HCT116 (cell line): Measurements from ENCODE around the gene DUXB. TPM values are rescaled to one million over a fixed set of nuclear protein-coding genes. Genes with fewer than 3 reads are reported as not detected.

ENCODE experiments used
- ATAC-seq: fragments of 200-7000 bp; cut with Tn5 transposase; 2 replicates; pipeline ENCODE4 v1.9.1; 2020; ENCODE audit warnings: mild to moderate bottlenecking, moderate library complexity
- BruUV-seq: library from RNA; stranded (reverse); fragments of 400-500 nt; replicated peaks from 2 replicates; lab custom pipeline; 2021; lab: Mats Ljungman, UMichigan
- CTCF ChIA-PET: fragments of 300-600 bp; sonication (Branson Sonifier 250); formaldehyde crosslinking; loops from one replicate; lab custom pipeline; 2021; ENCODE audit warnings: antibody characterized with exemption; lab: Charles Lee
- POLR2A ChIA-PET: fragments of 300-600, 350-600 bp; sonication (Branson Sonifier 250); formaldehyde crosslinking; loops from one replicate; lab custom pipeline; 2021; ENCODE audit warnings: antibody characterized with exemption; lab: Charles Lee
- RAD21 ChIA-PET, 2 experiments: fragments of 300-600 bp; sonication (Branson Sonifier 250); formaldehyde crosslinking; loops; one replicate each; lab custom pipeline; 2023; ENCODE audit warnings: low total read pairs in 2 of 2; ENCODE audit not compliant: uncharacterized antibody in 2 of 2, unreplicated experiment in 2 of 2, low non-redundant PET in 1 of 2; lab: Charles Lee
- DNase-seq: peaks from one replicate; pipeline ENCODE4 v3.0.0-alpha.2; 2010; ENCODE audit warnings: low read depth, low spot score
- H2AFZ ChIP-seq: fragments of 200-600 bp; shearing (Covaris generic), sonication (generic); 2 replicates; pipeline ENCODE4 v1.6.1; 2017; ENCODE audit warnings: low read depth, mixed run types, mixed read lengths, antibody characterized with exemption, low read length; ENCODE audit not compliant: poor library complexity, severe bottlenecking
- H3K27ac ChIP-seq: 2 replicates; pipeline ENCODE4 v1.5.1; 2012; ENCODE audit warnings: low read depth, low read length
- H3K27me3 ChIP-seq: fragments of 200-600 bp; sonication (generic); 2 replicates; pipeline ENCODE4 v1.6.1; 2016; ENCODE audit warnings: mixed run types, low read length, mixed read lengths; ENCODE audit not compliant: insufficient read depth
- H3K36me3 ChIP-seq, 2 experiments: fragments of 200-500 bp in 1 of 2; fragments of 200-600 bp in 1 of 2; sonication (Bioruptor generic) in 1 of 2; sonication (generic) in 1 of 2; 2 replicates each; pipeline versions ENCODE4 v1.5.1 to v1.6.1; 2014 to 2016; ENCODE audit warnings: low read length in 2 of 2, inconsistent platforms in 1 of 2, mixed read lengths in 1 of 2, mixed run types in 1 of 2; ENCODE audit not compliant: insufficient read depth in 2 of 2, control insufficient read depth in 1 of 2
- H3K4me1 ChIP-seq, 2 experiments: fragments of 200-600 bp in 1 of 2; sonication (generic) in 1 of 2; 2 replicates each; pipeline versions ENCODE4 v1.5.1 to v1.6.1; 2012 to 2017; ENCODE audit warnings: low read length in 2 of 2, inconsistent platforms in 1 of 2, mild to moderate bottlenecking in 1 of 2, mixed read lengths in 1 of 2, mixed run types in 1 of 2, moderate library complexity in 1 of 2; ENCODE audit not compliant: insufficient read depth in 2 of 2, control insufficient read depth in 1 of 2
- H3K4me2 ChIP-seq: fragments of 200-600 bp; sonication (generic); 2 replicates; pipeline ENCODE4 v1.6.1; 2017; ENCODE audit warnings: mixed run types, low read length, mixed read lengths
- H3K4me3 ChIP-seq, 2 experiments: fragments of 200-600 bp in 1 of 2; sonication (generic) in 1 of 2; replicated peaks in 1 of 2; 2 replicates each; pipeline ENCODE4 v1.5.1; 2011 to 2016; ENCODE audit warnings: low read length in 2 of 2, control low read depth in 1 of 2, low read depth in 1 of 2, mild to moderate bottlenecking in 1 of 2, mixed read lengths in 1 of 2, mixed run types in 1 of 2
- H3K79me2 ChIP-seq: fragments of 200-600 bp; sonication (generic); 2 replicates; pipeline ENCODE4 v1.6.1; 2017; ENCODE audit warnings: mild to moderate bottlenecking, mixed run types, low read length, moderate library complexity, mixed read lengths; ENCODE audit not compliant: insufficient read depth
- H3K9ac ChIP-seq: fragments of 200-600 bp; sonication (generic); 2 replicates; pipeline ENCODE4 v1.6.1; 2016; ENCODE audit warnings: low read length, mixed read lengths
- H3K9me2 ChIP-seq: fragments of 200-600 bp; sonication (generic), shearing (Covaris generic); 2 replicates; pipeline ENCODE4 v1.6.1; 2017; ENCODE audit warnings: mixed run types, mild to moderate bottlenecking, moderate library complexity; ENCODE audit not compliant: insufficient read depth
- H3K9me3 ChIP-seq, 2 experiments: fragments of 200-500 bp in 1 of 2; fragments of 200-600 bp in 1 of 2; sonication (Bioruptor generic) in 1 of 2; sonication (generic) in 1 of 2; 2 replicates each; pipeline ENCODE4 v1.6.1; 2014 to 2017; ENCODE audit warnings: low read length in 2 of 2, mixed read lengths in 2 of 2, inconsistent platforms in 1 of 2, low read depth in 1 of 2, mild to moderate bottlenecking in 1 of 2, mixed run types in 1 of 2, moderate library complexity in 1 of 2; ENCODE audit not compliant: control insufficient read depth in 1 of 2, insufficient read depth in 1 of 2
- H4K20me1 ChIP-seq: fragments of 200-600 bp; sonication (generic), shearing (Covaris generic); 2 replicates; pipeline ENCODE4 v1.6.1; 2017; ENCODE audit warnings: mixed run types, mild to moderate bottlenecking, moderate library complexity; ENCODE audit not compliant: insufficient read depth
- ELF1 ChIP-seq: IDR thresholded peaks from 2 replicates; pipeline ENCODE4 v1.6.1; 2012; ENCODE audit warnings: low read depth, borderline replicate concordance
- EZH2 ChIP-seq: fragments of 200-600 bp; sonication (generic); IDR thresholded peaks from 2 replicates; pipeline ENCODE4 v1.6.1; 2017; ENCODE audit warnings: antibody characterized with exemption, mixed run types
- EZH2phosphoT487 ChIP-seq: fragments of 200-600 bp; IDR thresholded peaks from 2 replicates; pipeline ENCODE4 v1.6.1; 2018; ENCODE audit warnings: antibody characterized with exemption, borderline replicate concordance
- POLR2A ChIP-seq: IDR thresholded peaks from 2 replicates; pipeline ENCODE4 v1.7.0; 2011; ENCODE audit warnings: borderline replicate concordance; ENCODE audit not compliant: insufficient read depth, insufficient read length; ENCODE audit errors: extremely low read depth
- YY1 ChIP-seq: IDR thresholded peaks from 2 replicates; pipeline ENCODE4 v1.6.1; 2011; ENCODE audit warnings: low read length, low read depth, moderate library complexity, mild to moderate bottlenecking; ENCODE audit not compliant: insufficient replicate concordance; ENCODE audit errors: extremely low read depth
- ZFX ChIP-seq: fragments of 450-650 bp; IDR thresholded peaks from 2 replicates; pipeline ENCODE4 v1.6.1; 2017
- ZNF274 ChIP-seq: fragments of 200-500 bp; sonication (Bioruptor generic); IDR thresholded peaks from 2 replicates; pipeline ENCODE4 v1.6.1; 2014; ENCODE audit warnings: mild to moderate bottlenecking, low read depth, low read length, inconsistent platforms
- intact Hi-C: fragments of 100-400 bp; cut with micrococcal nuclease; formaldehyde crosslinking; loops from 2 replicates; pipeline ENCODE4 v1.10.0; 2022
- total RNA-seq: library from RNA; stranded (reverse); gene quantifications from one replicate; pipeline ENCODE4 v1.2.1, GENCODE V29; 2021; ENCODE audit not compliant: unreplicated experiment
- TF ChIP-seq, protein P1 (sequence below): IDR thresholded peaks from 2 replicates; pipeline ENCODE4 v1.6.1; 2012
- TF ChIP-seq, protein P2 (sequence below): IDR thresholded peaks from 2 replicates; pipeline ENCODE4 v1.6.1; 2011; ENCODE audit warnings: mild to moderate bottlenecking, low read length, moderate library complexity; ENCODE audit not compliant: insufficient replicate concordance; ENCODE audit errors: extremely low read depth
- TF ChIP-seq, protein P3 (sequence below), 3 experiments: fragments of 200-600 bp in 1 of 3; sonication (generic) in 1 of 3; IDR thresholded peaks in 2 of 3; conservative IDR thresholded peaks in 1 of 3; 2 replicates each; pipeline ENCODE4 v1.5.1; 2012 to 2017; ENCODE audit warnings: low read depth in 2 of 3, low read length in 2 of 3, antibody characterized with exemption in 1 of 3, borderline replicate concordance in 1 of 3, control low read depth in 1 of 3, mild to moderate bottlenecking in 1 of 3, mixed read lengths in 1 of 3, mixed run types in 1 of 3, moderate library complexity in 1 of 3; ENCODE audit not compliant: insufficient read depth in 1 of 3

The DUXB gene
- total RNA-seq, 1 experiment from 2014 or later: not detected

GRCh38 chr16:75682308-75682707 lies 19.0 kb downstream of the DUXB start:
- no peak for DNase-seq
- H3K4me1 ChIP-seq: no peaks in the 10 kb centered on the region
- H3K9me3 ChIP-seq: no peaks in the 10 kb centered on the region
- TF ChIP-seq, protein P1, sequence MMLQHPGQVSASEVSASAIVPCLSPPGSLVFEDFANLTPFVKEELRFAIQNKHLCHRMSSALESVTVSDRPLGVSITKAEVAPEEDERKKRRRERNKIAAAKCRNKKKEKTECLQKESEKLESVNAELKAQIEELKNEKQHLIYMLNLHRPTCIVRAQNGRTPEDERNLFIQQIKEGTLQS: no peak
- H3K27me3 ChIP-seq: no peaks in the 10 kb centered on the region
- intact Hi-C loops: no loop called here
- no peaks in the 10 kb centered on the region for H3K36me3 ChIP-seq
- CTCF ChIA-PET: no interaction called here
- no peaks in the 10 kb centered on the region for H3K9me2 ChIP-seq
- no peak overlapping the region for H3K4me3 ChIP-seq
- no peak overlapping the region for H3K9ac ChIP-seq
- POLR2A ChIA-PET: no interaction called here
- RAD21 ChIA-PET: no interaction called here
- ATAC-seq: no peak
- BruUV-seq: no TSS peak
- no peak overlapping the region for H2AFZ ChIP-seq
- H3K27ac ChIP-seq: no peak overlapping the region
- no peak overlapping the region for H3K4me2 ChIP-seq
- H4K20me1 ChIP-seq: no peaks in the 10 kb centered on the region
- H3K79me2 ChIP-seq: no peaks in the 10 kb centered on the region

- TF ChIP-seq ELF1 (no peak), POLR2A (no peak), ZNF274 (no peak), EZH2 (no peak), ZFX (no peak), EZH2phosphoT487 (no peak), YY1 (no peak)
- TF ChIP-seq, protein P2, sequence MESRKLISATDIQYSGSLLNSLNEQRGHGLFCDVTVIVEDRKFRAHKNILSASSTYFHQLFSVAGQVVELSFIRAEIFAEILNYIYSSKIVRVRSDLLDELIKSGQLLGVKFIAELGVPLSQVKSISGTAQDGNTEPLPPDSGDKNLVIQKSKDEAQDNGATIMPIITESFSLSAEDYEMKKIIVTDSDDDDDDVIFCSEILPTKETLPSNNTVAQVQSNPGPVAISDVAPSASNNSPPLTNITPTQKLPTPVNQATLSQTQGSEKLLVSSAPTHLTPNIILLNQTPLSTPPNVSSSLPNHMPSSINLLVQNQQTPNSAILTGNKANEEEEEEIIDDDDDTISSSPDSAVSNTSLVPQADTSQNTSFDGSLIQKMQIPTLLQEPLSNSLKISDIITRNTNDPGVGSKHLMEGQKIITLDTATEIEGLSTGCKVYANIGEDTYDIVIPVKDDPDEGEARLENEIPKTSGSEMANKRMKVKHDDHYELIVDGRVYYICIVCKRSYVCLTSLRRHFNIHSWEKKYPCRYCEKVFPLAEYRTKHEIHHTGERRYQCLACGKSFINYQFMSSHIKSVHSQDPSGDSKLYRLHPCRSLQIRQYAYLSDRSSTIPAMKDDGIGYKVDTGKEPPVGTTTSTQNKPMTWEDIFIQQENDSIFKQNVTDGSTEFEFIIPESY: no peak
- TF ChIP-seq, protein P3, sequence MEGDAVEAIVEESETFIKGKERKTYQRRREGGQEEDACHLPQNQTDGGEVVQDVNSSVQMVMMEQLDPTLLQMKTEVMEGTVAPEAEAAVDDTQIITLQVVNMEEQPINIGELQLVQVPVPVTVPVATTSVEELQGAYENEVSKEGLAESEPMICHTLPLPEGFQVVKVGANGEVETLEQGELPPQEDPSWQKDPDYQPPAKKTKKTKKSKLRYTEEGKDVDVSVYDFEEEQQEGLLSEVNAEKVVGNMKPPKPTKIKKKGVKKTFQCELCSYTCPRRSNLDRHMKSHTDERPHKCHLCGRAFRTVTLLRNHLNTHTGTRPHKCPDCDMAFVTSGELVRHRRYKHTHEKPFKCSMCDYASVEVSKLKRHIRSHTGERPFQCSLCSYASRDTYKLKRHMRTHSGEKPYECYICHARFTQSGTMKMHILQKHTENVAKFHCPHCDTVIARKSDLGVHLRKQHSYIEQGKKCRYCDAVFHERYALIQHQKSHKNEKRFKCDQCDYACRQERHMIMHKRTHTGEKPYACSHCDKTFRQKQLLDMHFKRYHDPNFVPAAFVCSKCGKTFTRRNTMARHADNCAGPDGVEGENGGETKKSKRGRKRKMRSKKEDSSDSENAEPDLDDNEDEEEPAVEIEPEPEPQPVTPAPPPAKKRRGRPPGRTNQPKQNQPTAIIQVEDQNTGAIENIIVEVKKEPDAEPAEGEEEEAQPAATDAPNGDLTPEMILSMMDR (IDR thresholded peaks at IDR 0.05 in 2 of 3, conservative IDR thresholded peaks at IDR 0.05 in 1 of 3; ENCODE audit: borderline replicate concordance in 1 of 3, insufficient read depth in 1 of 3, low read depth in 2 of 3, low read length in 2 of 3): no peak
- TF ChIP-seq, protein P1: no peak
- Histone ChIP-seq H2AFZ (no peak overlapping the region), H3K9ac (no peak overlapping the region), H3K4me1 (no peaks in the 10 kb centered on the region), H3K27ac (no peak overlapping the region), H3K4me3 (no peak overlapping the region), H4K20me1 (no peaks in the 10 kb centered on the region), H3K9me2 (no peaks in the 10 kb centered on the region), H3K79me2 (no peaks in the 10 kb centered on the region), H3K36me3 (no peaks in the 10 kb centered on the region), H3K27me3 (no peaks in the 10 kb centered on the region), H3K4me2 (no peak overlapping the region), H3K9me3 (no peaks in the 10 kb centered on the region)
- BruUV-seq: no TSS peak
- DNase-seq (no peak), ATAC-seq (no peak)
- ChIA-PET CTCF (no interaction called here), RAD21 (no interaction called here), POLR2A (no interaction called here)
- intact Hi-C loops: no loop called here
Observed at GRCh38 chr16:75679366-75679765, 21.9 kb downstream of the DUXB start.
